Thoracic aorta (tissue), 2 donors: ENCODE data around the gene FAM83E. TPM values are rescaled to one million over a fixed set of nuclear protein-coding genes. Genes with fewer than 3 reads are reported as not detected.

ENCODE experiments used
- ATAC-seq: fragments of 150-250 bp; one replicate; pipeline ENCODE4 v1.8.0; 2017; ENCODE audit warnings: low read depth; ENCODE audit not compliant: insufficient number of reproducible peaks, low FRiP score
- DNase-seq: peaks from one replicate; pipeline ENCODE4 v3.0.0-alpha.2; 2020; ENCODE audit warnings: low spot score
- H3K27ac ChIP-seq, 2 donors: fragments of 200-600 bp; sonication (generic); 1 replicate in 1 of 2; 2 replicates in 1 of 2; pipeline ENCODE4 v1.5.1; 2016; ENCODE audit warnings: mild to moderate bottlenecking in 2 of 2, moderate library complexity in 2 of 2
- H3K27me3 ChIP-seq: fragments of 200-600 bp; sonication (generic); replicated peaks from 2 replicates; pipeline ENCODE4 v1.6.0; 2016; ENCODE audit warnings: mild to moderate bottlenecking; ENCODE audit not compliant: insufficient read depth
- H3K36me3 ChIP-seq: fragments of 200-600 bp; sonication (generic); one replicate; pipeline ENCODE4 v1.5.1; 2016
- H3K4me1 ChIP-seq, 2 donors: fragments of 200-600 bp; sonication (generic); 1 replicate in 1 of 2; 2 replicates in 1 of 2; pipeline versions ENCODE4 v1.5.1 to v1.6.0; 2016; ENCODE audit warnings: low read depth in 2 of 2, mild to moderate bottlenecking in 1 of 2; ENCODE audit not compliant: control insufficient read depth in 1 of 2
- H3K4me3 ChIP-seq: fragments of 200-600 bp; sonication (generic); 2 replicates; pipeline ENCODE4 v1.5.1; 2016; ENCODE audit warnings: mild to moderate bottlenecking
- H3K9me3 ChIP-seq: fragments of 200-600 bp; sonication (generic); 2 replicates; pipeline ENCODE4 v1.5.1; 2016
- total RNA-seq, 2 donors: library from RNA; depleted of rRNA; stranded (reverse); fragments of >200 nt; gene quantifications; one replicate each; pipeline versions ENCODE4 v1.1.0 to v1.2.3, GENCODE V29; 2016
- TF ChIP-seq, protein P1 (sequence below): fragments of 200-600 bp; sonication (generic); IDR thresholded peaks from one replicate; pipeline ENCODE4 v1.5.1; 2019; ENCODE audit warnings: antibody characterized with exemption

FAM83E gene
- total RNA-seq, 2 donors from 2014 or later, result 2.0 TPM; not detected in 1

DNA sequence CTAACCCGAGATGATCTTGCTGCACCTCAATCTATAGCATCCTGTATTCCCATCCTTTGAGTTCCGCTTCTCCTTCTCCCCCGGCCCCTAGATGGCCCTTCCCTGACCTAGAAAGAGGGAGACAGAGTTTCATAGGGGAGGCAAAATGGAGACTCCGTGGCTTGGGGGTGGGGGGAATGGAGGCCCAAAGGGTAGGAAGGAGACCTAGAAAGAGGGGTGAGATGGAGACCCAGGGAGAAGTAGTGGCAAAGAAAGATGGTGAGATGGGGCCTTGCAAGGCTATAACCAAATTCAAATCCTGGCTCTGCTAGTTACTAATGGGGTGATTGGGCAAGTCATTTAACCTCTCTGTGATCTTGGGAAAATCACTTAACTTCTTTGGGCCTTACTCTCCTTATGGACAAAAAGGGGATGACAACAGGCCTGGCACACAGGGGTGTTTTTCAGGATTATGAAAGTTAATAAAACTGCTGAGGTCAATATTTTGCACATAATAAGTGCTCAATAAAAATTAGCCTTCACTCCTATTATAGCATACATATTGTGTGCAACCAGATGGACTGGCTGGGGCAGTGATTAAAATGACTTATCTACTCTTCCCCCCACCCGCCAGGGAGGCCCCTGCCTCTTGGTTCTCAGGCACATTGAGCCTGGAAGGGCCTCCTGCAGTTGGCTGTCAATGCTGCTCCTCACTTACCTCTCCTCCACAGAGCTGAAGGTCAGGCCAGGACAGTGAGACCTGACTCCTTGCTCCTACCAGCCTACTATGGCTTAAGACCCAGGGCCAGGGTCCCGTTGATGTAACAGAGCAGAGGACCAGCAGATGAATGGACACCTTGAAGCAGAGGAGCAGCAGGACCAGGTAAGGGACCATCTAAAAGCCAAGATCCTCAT is 5.1 kb upstream of the FAM83E start:
- peaks cover 33 to 56% of the 10 kb centered on the region in 2 donors for H3K4me1 ChIP-seq
- ATAC-seq, result no peak
- H3K4me3 ChIP-seq, result peak overlapping the region; percentile 95
- no peaks in the 10 kb centered on the region for H3K9me3 ChIP-seq
- no peak for DNase-seq
- H3K27ac ChIP-seq, result peak overlapping the region; percentile 93 to 97
- no peaks in the 10 kb centered on the region for H3K27me3 ChIP-seq
- peaks cover 19% of the 10 kb centered on the region for H3K36me3 ChIP-seq
- TF ChIP-seq, protein P1, sequence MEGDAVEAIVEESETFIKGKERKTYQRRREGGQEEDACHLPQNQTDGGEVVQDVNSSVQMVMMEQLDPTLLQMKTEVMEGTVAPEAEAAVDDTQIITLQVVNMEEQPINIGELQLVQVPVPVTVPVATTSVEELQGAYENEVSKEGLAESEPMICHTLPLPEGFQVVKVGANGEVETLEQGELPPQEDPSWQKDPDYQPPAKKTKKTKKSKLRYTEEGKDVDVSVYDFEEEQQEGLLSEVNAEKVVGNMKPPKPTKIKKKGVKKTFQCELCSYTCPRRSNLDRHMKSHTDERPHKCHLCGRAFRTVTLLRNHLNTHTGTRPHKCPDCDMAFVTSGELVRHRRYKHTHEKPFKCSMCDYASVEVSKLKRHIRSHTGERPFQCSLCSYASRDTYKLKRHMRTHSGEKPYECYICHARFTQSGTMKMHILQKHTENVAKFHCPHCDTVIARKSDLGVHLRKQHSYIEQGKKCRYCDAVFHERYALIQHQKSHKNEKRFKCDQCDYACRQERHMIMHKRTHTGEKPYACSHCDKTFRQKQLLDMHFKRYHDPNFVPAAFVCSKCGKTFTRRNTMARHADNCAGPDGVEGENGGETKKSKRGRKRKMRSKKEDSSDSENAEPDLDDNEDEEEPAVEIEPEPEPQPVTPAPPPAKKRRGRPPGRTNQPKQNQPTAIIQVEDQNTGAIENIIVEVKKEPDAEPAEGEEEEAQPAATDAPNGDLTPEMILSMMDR, result peak; percentile 6

DNA sequence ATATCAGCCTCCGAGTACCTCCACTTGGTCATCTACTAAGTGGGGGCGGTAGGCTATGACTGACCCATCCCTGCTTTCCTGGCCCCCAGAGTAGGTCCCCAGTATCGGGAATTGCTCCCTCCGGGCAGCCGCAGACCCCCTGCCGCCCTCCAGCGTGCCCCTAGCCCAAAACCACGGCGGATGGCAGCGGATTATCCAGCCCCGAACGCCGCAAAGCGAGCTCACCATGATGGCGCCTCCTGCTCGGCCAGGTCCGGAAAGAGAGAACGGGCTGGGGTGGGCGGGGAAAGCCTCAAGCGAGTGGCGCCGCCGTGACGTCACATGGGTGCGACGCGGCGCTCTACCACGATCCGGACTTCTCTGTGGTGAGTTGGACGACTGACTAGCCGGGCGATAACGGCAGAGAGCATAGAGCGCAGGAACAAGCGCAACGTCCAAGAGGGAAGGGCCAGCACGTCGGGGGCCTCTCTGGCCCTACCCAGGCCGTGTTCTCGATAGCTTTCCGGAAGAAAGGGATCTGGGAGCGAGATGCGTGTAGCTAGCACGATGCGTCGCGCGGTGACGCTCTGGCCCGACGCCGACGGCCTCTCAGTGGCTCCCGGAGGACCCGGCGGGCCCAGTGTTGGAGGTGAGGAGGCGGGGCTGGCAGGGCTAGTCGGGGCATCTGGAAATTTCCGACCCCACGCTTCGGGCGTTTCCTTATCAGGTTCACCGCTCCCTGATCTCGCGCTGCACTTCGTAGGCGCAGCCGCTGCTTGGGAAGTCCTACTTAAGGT is 4.2 kb upstream of the FAM83E start, which contains the start of the genes RPL18 and SPHK2:
RPL18 (minus strand) TSS at position 263 of the 776 bp plus-strand sequence; CDS start at position 228, 35 bp downstream.
SPHK2 (plus strand) TSS at position 591 of the 776 bp plus-strand sequence. CDS start 1,009 bp downstream, outside the sequence.
- H3K27me3 ChIP-seq, result no peaks in the 10 kb centered on the region
- peaks cover 27 to 49% of the 10 kb centered on the region in 2 donors for H3K4me1 ChIP-seq
- TF ChIP-seq, protein P1, result no peak
- H3K9me3 ChIP-seq, result no peaks in the 10 kb centered on the region
- H3K27ac ChIP-seq, result peak within 1 kb of the TSS; percentile 93 to 97
- ATAC-seq, result peak; percentile 82
- DNase-seq, result peak; percentile 93
- peak within 1 kb of the TSS; percentile 95 for H3K4me3 ChIP-seq
- H3K36me3 ChIP-seq, result peaks cover 23% of the 10 kb centered on the region

- DNase-seq (no peak), ATAC-seq (no peak)
- Histone ChIP-seq H3K27ac (peak overlapping the region; percentile 84 to 97), H3K9me3 (no peaks in the 10 kb centered on the region), H3K4me1 (peaks cover 24 to 45% of the 10 kb centered on the region in 2 donors), H3K4me3 (peak overlapping the region; percentile 95), H3K36me3 (peaks cover 23% of the 10 kb centered on the region), H3K27me3 (no peaks in the 10 kb centered on the region)
- TF ChIP-seq, protein P1, result no peak
Observed at GRCh38 chr19:48618278-48618915, 3.5 kb upstream of the FAM83E start.

GRCh38 chr19:48617146-48617937 is 2.5 kb upstream of the FAM83E start:
- ATAC-seq, result no peak
- TF ChIP-seq, protein P1, result no peak
- Histone ChIP-seq H3K9me3 (no peaks in the 10 kb centered on the region), H3K27me3 (no peaks in the 10 kb centered on the region), H3K4me1 (peaks cover 17 to 34% of the 10 kb centered on the region in 2 donors), H3K36me3 (peaks cover 23% of the 10 kb centered on the region), H3K27ac (no peak overlapping the region), H3K4me3 (peak overlapping the region; percentile 95)
- no peak for DNase-seq
